IPS-15b (cell line): ENCODE measurements around the gene MGMT.

Experiments used
- H3K27me3 ChIP-seq: one replicate; pipeline ENCODE4 v1.6.1; 2013; ENCODE audit warnings: low read length; ENCODE audit not compliant: control insufficient read depth, insufficient read depth
- H3K36me3 ChIP-seq: one replicate; pipeline ENCODE4 v1.6.1; 2013; ENCODE audit warnings: low read length; ENCODE audit not compliant: control insufficient read depth, insufficient read depth
- H3K4me1 ChIP-seq: one replicate; pipeline ENCODE4 v1.6.1; 2013; ENCODE audit warnings: mild to moderate bottlenecking, low read length; ENCODE audit not compliant: control insufficient read depth, insufficient read depth
- H3K4me3 ChIP-seq: one replicate; pipeline ENCODE4 v1.5.1; 2013; ENCODE audit warnings: low read depth, low read length
- H3K9ac ChIP-seq: one replicate; pipeline ENCODE4 v1.6.1; 2013; ENCODE audit warnings: low read depth, mild to moderate bottlenecking, low read length
- H3K9me3 ChIP-seq: one replicate; pipeline ENCODE4 v1.6.1; 2013; ENCODE audit warnings: mild to moderate bottlenecking, low read length; ENCODE audit not compliant: control insufficient read depth, insufficient read depth

Gene MGMT

GRCh38 chr10:129771024-129771423 is 304.0 kb downstream of the MGMT start:
- Histone ChIP-seq H3K36me3 (peaks cover 3% of the 10 kb centered on the region), H3K27me3 (no peaks in the 10 kb centered on the region), H3K9me3 (no peaks in the 10 kb centered on the region), H3K4me3 (no peak overlapping the region), H3K9ac (no peak overlapping the region), H3K4me1 (no peaks in the 10 kb centered on the region)

GRCh38 chr10:129771576-129771975 is 304.5 kb downstream of the MGMT start:
- H3K9me3 ChIP-seq: no peaks in the 10 kb centered on the region

GRCh38 chr10:129771991-129772431 is 305.0 kb downstream of the MGMT start:
- no peak overlapping the region for H3K4me3 ChIP-seq
- no peak overlapping the region for H3K9ac ChIP-seq
- no peaks in the 10 kb centered on the region for H3K27me3 ChIP-seq
- peaks cover 3% of the 10 kb centered on the region for H3K36me3 ChIP-seq
- no peaks in the 10 kb centered on the region for H3K4me1 ChIP-seq
- H3K9me3 ChIP-seq: no peaks in the 10 kb centered on the region

More at GRCh38 chr10:129771576-129771975, 304.5 kb downstream of the MGMT start:
- H3K27me3 ChIP-seq: no peaks in the 10 kb centered on the region
- no peak overlapping the region for H3K4me3 ChIP-seq
- peaks cover 3% of the 10 kb centered on the region for H3K36me3 ChIP-seq
- H3K9ac ChIP-seq: no peak overlapping the region
- no peaks in the 10 kb centered on the region for H3K4me1 ChIP-seq

- Histone ChIP-seq H3K4me1 (no peaks in the 10 kb centered on the region), H3K4me3 (no peak overlapping the region), H3K9me3 (no peaks in the 10 kb centered on the region), H3K9ac (no peak overlapping the region), H3K36me3 (peaks cover 3% of the 10 kb centered on the region), H3K27me3 (no peaks in the 10 kb centered on the region)
Measured at GRCh38 chr10:129772468-129773358, 305.7 kb downstream of the MGMT start.

GRCh38 chr10:129773359-129773990 is 306.4 kb downstream of the MGMT start:
- Histone ChIP-seq H3K4me1 (no peaks in the 10 kb centered on the region), H3K9me3 (no peaks in the 10 kb centered on the region), H3K36me3 (peaks cover 3% of the 10 kb centered on the region)

GRCh38 chr10:129774082-129774735 is 307.2 kb downstream of the MGMT start:
- no peaks in the 10 kb centered on the region for H3K4me1 ChIP-seq
- H3K4me3 ChIP-seq: no peak overlapping the region
- H3K27me3 ChIP-seq: no peaks in the 10 kb centered on the region
- H3K9ac ChIP-seq: no peak overlapping the region
- H3K9me3 ChIP-seq: no peaks in the 10 kb centered on the region
- peaks cover 3% of the 10 kb centered on the region for H3K36me3 ChIP-seq

More at GRCh38 chr10:129773359-129773990, 306.4 kb downstream of the MGMT start:
- Histone ChIP-seq H3K27me3 (no peaks in the 10 kb centered on the region), H3K9ac (no peak overlapping the region), H3K4me3 (no peak overlapping the region)

GRCh38 chr10:129774736-129775401 is 307.8 kb downstream of the MGMT start:
- H3K4me1 ChIP-seq: no peaks in the 10 kb centered on the region
- H3K27me3 ChIP-seq: no peaks in the 10 kb centered on the region
- peaks cover 3% of the 10 kb centered on the region for H3K36me3 ChIP-seq
- no peaks in the 10 kb centered on the region for H3K9me3 ChIP-seq
- no peak overlapping the region for H3K9ac ChIP-seq
- H3K4me3 ChIP-seq: no peak overlapping the region

GRCh38 chr10:129775681-129776080 is 308.6 kb downstream of the MGMT start:
- Histone ChIP-seq H3K27me3 (no peaks in the 10 kb centered on the region), H3K4me1 (no peaks in the 10 kb centered on the region), H3K9ac (no peak overlapping the region), H3K36me3 (peaks cover 3% of the 10 kb centered on the region), H3K4me3 (no peak overlapping the region), H3K9me3 (no peaks in the 10 kb centered on the region)

GRCh38 chr10:129777687-129778086 is 310.6 kb downstream of the MGMT start:
- no peak overlapping the region for H3K9ac ChIP-seq
- no peaks in the 10 kb centered on the region for H3K27me3 ChIP-seq
- no peak overlapping the region for H3K4me3 ChIP-seq
- H3K9me3 ChIP-seq: no peaks in the 10 kb centered on the region
- peaks cover 3% of the 10 kb centered on the region for H3K36me3 ChIP-seq
- no peaks in the 10 kb centered on the region for H3K4me1 ChIP-seq

GRCh38 chr10:129778571-129778970 is 311.5 kb downstream of the MGMT start:
- Histone ChIP-seq H3K4me1 (no peaks in the 10 kb centered on the region), H3K4me3 (no peak overlapping the region), H3K9ac (no peak overlapping the region), H3K9me3 (no peaks in the 10 kb centered on the region), H3K36me3 (peaks cover 3% of the 10 kb centered on the region), H3K27me3 (no peaks in the 10 kb centered on the region)
